CD4-positive, alpha-beta memory T cell (primary cell): Measurements from ENCODE around the gene SLFN12. TPM values are rescaled to one million over a fixed set of nuclear protein-coding genes. Genes with fewer than 3 reads are reported as not detected.

Experiments
- CTCF ChIA-PET: fragments of 350-600 bp; sonication (Branson Sonifier 250); formaldehyde crosslinking; loops from one replicate; lab custom pipeline; 2021; ENCODE audit warnings: inconsistent platforms; ENCODE audit not compliant: partially characterized antibody; lab: Charles Lee
- POLR2A ChIA-PET: fragments of 350-600 bp; sonication (Branson Sonifier 250); formaldehyde crosslinking; loops from one replicate; lab custom pipeline; 2021; ENCODE audit not compliant: partially characterized antibody; lab: Charles Lee
- DNase-seq, 5 donors: peaks; one replicate each; pipeline versions ENCODE4 v3.0.0 to v3.0.0-alpha.2; 2020 to 2022; ENCODE audit warnings: mixed read lengths in 1 of 5
- H3K27ac ChIP-seq: one replicate; pipeline ENCODE4 v1.7.0; 2013; ENCODE audit warnings: low read depth, low read length
- H3K27me3 ChIP-seq: 2 replicates; pipeline ENCODE4 v1.7.0; 2013; ENCODE audit warnings: mild to moderate bottlenecking, low read length, moderate library complexity; ENCODE audit not compliant: insufficient read depth
- H3K36me3 ChIP-seq: 2 replicates; pipeline ENCODE4 v1.7.0; 2013; ENCODE audit warnings: mild to moderate bottlenecking, low read length, moderate library complexity; ENCODE audit not compliant: insufficient read depth
- H3K4me1 ChIP-seq: 2 replicates; pipeline ENCODE4 v1.7.0; 2013; ENCODE audit warnings: mild to moderate bottlenecking, low read length, moderate library complexity; ENCODE audit not compliant: insufficient read depth
- H3K4me3 ChIP-seq, 2 donors: one replicate each; pipeline ENCODE4 v1.7.0; 2013; ENCODE audit warnings: low read length in 2 of 2, mild to moderate bottlenecking in 1 of 2
- H3K9me3 ChIP-seq, 2 donors: one replicate each; pipeline ENCODE4 v1.7.0; 2013; ENCODE audit warnings: low read length in 2 of 2, control low read depth in 1 of 2; ENCODE audit not compliant: control insufficient read depth in 1 of 2
- H3K27ac Mint-ChIP-seq, 7 donors: one replicate each; pipeline ENCODE4 v1.8.0; 2020 to 2021; ENCODE audit warnings: mixed read lengths in 7 of 7, mild to moderate bottlenecking in 6 of 7, inconsistent platforms in 3 of 7, moderate library complexity in 3 of 7
- H3K27me3 Mint-ChIP-seq, 2 donors: one replicate each; pipeline ENCODE4 v1.8.0; 2020 to 2021; ENCODE audit warnings: mixed read lengths in 2 of 2
- H3K36me3 Mint-ChIP-seq, 2 donors: one replicate each; pipeline ENCODE4 v1.8.0; 2020 to 2021; ENCODE audit warnings: mixed read lengths in 2 of 2, inconsistent platforms in 1 of 2, mild to moderate bottlenecking in 1 of 2
- H3K4me1 Mint-ChIP-seq, 4 donors: one replicate each; pipeline ENCODE4 v1.8.0; 2020 to 2021; ENCODE audit warnings: mixed read lengths in 4 of 4, mild to moderate bottlenecking in 1 of 4
- H3K4me3 Mint-ChIP-seq, 8 donors: one replicate each; pipeline ENCODE4 v1.8.0; 2020 to 2021; ENCODE audit warnings: mixed read lengths in 8 of 8, mild to moderate bottlenecking in 7 of 8, moderate library complexity in 6 of 8, inconsistent platforms in 3 of 8
- H3K9me3 Mint-ChIP-seq, 8 donors: one replicate each; pipeline ENCODE4 v1.8.0; 2020 to 2021; ENCODE audit warnings: mixed read lengths in 8 of 8, mild to moderate bottlenecking in 5 of 8, inconsistent platforms in 3 of 8, moderate library complexity in 1 of 8
- intact Hi-C: fragments of 100-400 bp; cut with micrococcal nuclease; formaldehyde crosslinking; loops from one replicate; pipeline ENCODE4 v1.15.1; 2023
- polyA plus RNA-seq, 2 donors: library from polyadenylated mRNA; unstranded; fragments of 300-500 nt; fragmentation: Illumina TruSeq; gene quantifications; one replicate each; pipeline ENCODE4 v1.2.3, GENCODE V29; 2021
- total RNA-seq, 2 experiments: library from RNA; stranded (reverse); gene quantifications; one replicate each; pipeline ENCODE4 v1.2.3, GENCODE V29; 2021

SLFN12 gene
- total and polyA plus RNA-seq, 4 experiments from 2014 or later: 0.75 to 8.9 (median 4.2) TPM

DNA sequence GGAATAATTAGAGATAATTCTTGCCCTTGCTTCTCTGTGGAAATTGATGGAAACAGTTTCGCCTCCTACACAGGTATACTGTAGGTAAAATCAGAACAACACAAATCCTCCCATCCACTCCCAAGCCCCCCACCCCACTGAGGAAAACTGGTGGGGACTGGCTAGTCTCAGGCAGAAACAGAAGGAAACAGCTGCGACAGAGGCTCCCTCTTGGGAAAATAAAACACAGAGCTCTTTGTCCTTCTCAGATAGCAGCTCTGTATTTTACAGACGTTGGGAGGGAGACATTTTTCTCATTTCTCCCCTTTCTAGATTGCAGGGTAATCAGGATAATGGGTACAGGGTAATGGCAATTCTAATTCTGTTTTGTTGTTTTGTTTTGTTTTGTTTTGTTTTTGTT lies 15.2 kb upstream of the SLFN12 start:
- no peak overlapping the region for H3K27ac ChIP-seq
- peaks cover 6 to 18% (median 11%) of the 10 kb centered on the region in 4 donors for H3K4me1 Mint-ChIP-seq
- H3K36me3 ChIP-seq: no peaks in the 10 kb centered on the region
- CTCF ChIA-PET: interaction anchor here (1.0 to 2.4 kb wide), 6 partner anchors 14 to 88 kb away, joined by 3 to 10 read pairs (median 7); partner anchors contain the start of gene SLFN12
- H3K27me3 Mint-ChIP-seq: no peaks in the 10 kb centered on the region
- no peak for DNase-seq
- H3K4me1 ChIP-seq: peaks cover 8% of the 10 kb centered on the region
- no peaks in the 10 kb centered on the region for H3K9me3 Mint-ChIP-seq
- no peaks in the 10 kb centered on the region for H3K9me3 ChIP-seq
- POLR2A ChIA-PET: interaction anchor here (0.9 to 3.2 kb wide), 21 partner anchors 10 to 235 kb away, joined by 3 to 46 read pairs (median 6); partner anchors contain the start of genes SLFN11, SLFN12, SLFN12L and SLFN5
- intact Hi-C loops: loop anchor here (5.0 kb wide), 2 partner anchors 40 to 85 kb away; no protein-coding TSS in a partner anchor
- peak overlapping the region; percentile 67 to 92 (median 86) for H3K4me3 Mint-ChIP-seq
- H3K27me3 ChIP-seq: no peaks in the 10 kb centered on the region
- H3K36me3 Mint-ChIP-seq: peaks cover 9 to 21% of the 10 kb centered on the region in 2 donors
- H3K27ac Mint-ChIP-seq: peak overlapping the region; percentile 39 to 95 (median 75)
- peak overlapping the region in 1 of 2 donors; percentile 15 for H3K4me3 ChIP-seq

DNA sequence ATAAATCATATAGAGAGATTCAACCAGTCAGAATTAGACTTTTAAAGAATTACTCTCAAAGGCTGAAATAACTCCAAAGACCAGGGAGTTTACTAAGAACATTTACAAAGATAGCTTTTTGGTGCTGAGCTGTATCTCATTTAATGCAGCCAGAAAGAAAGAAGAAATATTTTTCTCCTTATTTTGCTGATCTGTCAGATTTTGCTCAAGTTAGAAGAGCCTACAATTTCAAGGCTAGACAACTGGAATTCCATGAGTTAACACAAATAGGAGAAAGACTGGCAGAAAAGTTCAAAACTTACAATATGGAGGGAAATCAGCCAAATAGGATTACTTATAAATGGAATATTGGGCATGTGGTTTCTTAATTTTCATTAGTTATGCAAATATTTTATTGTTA lies 6.1 kb upstream of the SLFN12 start:
- H3K27ac Mint-ChIP-seq: no peak overlapping the region
- no peak overlapping the region for H3K27ac ChIP-seq
- intact Hi-C loops: no loop called here
- no peaks in the 10 kb centered on the region for H3K9me3 Mint-ChIP-seq
- no peaks in the 10 kb centered on the region for H3K36me3 ChIP-seq
- no peaks in the 10 kb centered on the region for H3K27me3 Mint-ChIP-seq
- H3K4me1 ChIP-seq: peaks cover 5% of the 10 kb centered on the region
- ChIA-PET CTCF (interaction anchor here (1.0 kb wide), 1 partner anchor 16 kb away, joined by 3 read pairs; no protein-coding TSS in a partner anchor), POLR2A (interaction anchor here (0.6 kb wide), 1 partner anchor 549 kb away, joined by 5 read pairs; no protein-coding TSS in a partner anchor)
- DNase-seq: no peak
- peaks cover 12% of the 10 kb centered on the region in 2 donors for H3K36me3 Mint-ChIP-seq
- H3K27me3 ChIP-seq: no peaks in the 10 kb centered on the region
- no peak overlapping the region for H3K4me3 ChIP-seq
- peaks cover 3 to 8% (median 6%) of the 10 kb centered on the region in 4 donors for H3K4me1 Mint-ChIP-seq
- H3K4me3 Mint-ChIP-seq: no peak overlapping the region
- no peaks in the 10 kb centered on the region for H3K9me3 ChIP-seq

DNA sequence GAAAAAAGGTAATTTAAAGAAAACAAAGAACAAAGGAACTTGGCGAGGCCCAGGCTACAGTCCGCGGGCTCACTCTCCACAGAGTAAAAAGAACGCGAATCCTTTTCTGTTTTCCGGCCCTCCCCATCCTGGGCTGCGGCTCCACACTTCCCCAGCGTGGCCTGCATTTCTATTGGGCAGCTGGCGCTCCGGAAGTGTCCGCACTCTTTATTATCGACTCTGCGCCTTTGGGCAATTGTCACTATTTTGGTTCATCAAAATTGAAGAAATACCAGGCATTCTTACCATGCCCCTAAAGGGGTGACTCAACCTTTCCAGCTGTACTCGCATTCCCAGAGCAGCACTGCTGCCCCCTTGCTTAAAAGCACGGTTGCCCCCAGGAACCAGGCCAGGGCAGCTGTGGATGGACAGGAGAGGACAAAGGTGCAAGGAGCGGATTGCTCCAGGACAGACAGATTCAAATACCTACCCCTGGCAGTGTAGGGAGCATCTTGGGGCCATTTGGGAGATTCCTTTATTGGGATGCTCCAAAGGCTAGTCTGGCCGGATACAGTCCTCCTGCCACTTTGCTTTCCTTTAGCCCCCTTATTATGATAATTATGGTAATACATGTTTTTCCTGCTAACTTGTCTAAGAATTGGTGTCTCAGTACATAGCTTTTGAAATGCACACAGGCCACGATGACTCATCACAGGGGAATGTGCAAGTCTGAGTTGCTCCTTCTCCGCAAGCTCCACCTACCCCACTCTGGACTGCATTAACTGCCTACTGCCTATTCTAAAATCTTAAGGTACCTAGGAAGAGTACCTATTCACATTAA lies 985 bp upstream of the SLFN12 start:
- H3K4me3 Mint-ChIP-seq: peak overlapping the region; percentile 93 to 100 (median 97)

DNA sequence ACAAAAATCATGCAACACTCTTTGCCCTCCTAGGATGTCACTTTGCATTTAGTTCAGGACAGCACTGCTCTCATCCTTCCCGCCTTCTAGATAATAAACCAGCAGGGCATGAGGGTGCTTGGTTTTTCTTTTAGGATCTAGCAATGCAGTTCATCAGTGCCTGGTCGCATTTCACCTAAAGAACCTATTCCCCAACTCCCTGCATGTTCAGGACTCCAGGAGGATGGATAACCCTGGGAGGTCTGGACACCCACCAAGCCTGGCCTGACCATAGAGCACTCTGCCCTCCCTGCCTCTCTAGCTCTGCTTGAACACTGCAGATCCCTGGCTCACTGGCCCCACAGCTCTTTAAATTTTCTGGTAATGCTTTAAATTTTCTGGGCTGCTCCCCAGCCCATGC lies 2.6 kb downstream of the SLFN12 start:
- no peaks in the 10 kb centered on the region for H3K9me3 ChIP-seq
- H3K4me3 Mint-ChIP-seq: no peak overlapping the region
- POLR2A ChIA-PET: interaction anchor here (0.7 to 2.0 kb wide), 3 partner anchors 9 to 256 kb away, joined by 3 to 7 read pairs (median 3); partner anchors contain the start of gene SLFN13

More for the DNA sequence above, 985 bp upstream of the SLFN12 start:
- Mint-ChIP-seq H3K9me3 (peaks cover 0 to 2% (median 0%) of the 10 kb centered on the region in 8 donors), H3K27ac (peak overlapping the region; percentile 70 to 97 (median 91)), H3K27me3 (no peaks in the 10 kb centered on the region), H3K36me3 (peaks cover 0 to 8% of the 10 kb centered on the region in 2 donors), H3K4me1 (peaks cover 27 to 60% (median 42%) of the 10 kb centered on the region in 4 donors)
- peak; percentile 24 to 81 (median 30) for DNase-seq
- Histone ChIP-seq H3K27me3 (no peaks in the 10 kb centered on the region), H3K27ac (peak overlapping the region; percentile 61), H3K9me3 (no peaks in the 10 kb centered on the region), H3K4me1 (peaks cover 39% of the 10 kb centered on the region), H3K36me3 (no peaks in the 10 kb centered on the region), H3K4me3 (peak overlapping the region; percentile 79 to 83)
- intact Hi-C loops: loop anchor here (2.0 kb wide), 4 partner anchors 54 to 120 kb away; partner anchors contain the start of gene SLFN11
- ChIA-PET POLR2A (interaction anchor here (0.6 to 2.6 kb wide), 17 partner anchors 15 to 273 kb away, joined by 3 to 39 read pairs (median 5); partner anchors contain the start of genes PEX12, SLFN11, SLFN12L and SLFN13), CTCF (interaction anchor here (0.6 to 2.2 kb wide), 6 partner anchors 15 to 171 kb away, joined by 3 to 10 read pairs (median 6); partner anchors contain the start of gene SLFN13)

DNA sequence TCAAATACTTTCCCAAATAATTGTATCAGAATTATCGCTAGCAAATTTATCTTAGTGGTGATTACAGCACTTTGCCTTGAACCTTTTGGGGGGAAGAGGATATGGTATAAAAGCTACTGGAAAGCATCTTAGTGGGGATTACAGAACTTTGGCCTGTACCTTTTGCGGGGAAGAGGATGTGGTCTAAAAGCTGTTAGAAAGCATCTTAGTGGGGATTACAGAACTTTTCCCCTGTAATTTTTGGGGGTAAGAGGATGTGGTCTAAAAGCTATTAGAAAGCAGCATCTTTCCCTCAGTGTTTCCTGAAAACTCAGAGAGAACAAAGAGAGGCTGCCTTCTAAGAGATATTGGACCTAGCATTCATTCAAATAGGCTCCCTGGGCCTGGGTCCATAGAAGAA lies 4.1 kb downstream of the SLFN12 start:
- Mint-ChIP-seq H3K4me1 (peaks cover 28 to 58% (median 41%) of the 10 kb centered on the region in 4 donors), H3K27ac (peak overlapping the region in 5 of 7 donors; percentile 16 to 77 (median 67)), H3K9me3 (peaks cover 0 to 2% (median 0%) of the 10 kb centered on the region in 8 donors), H3K27me3 (no peaks in the 10 kb centered on the region), H3K36me3 (peaks cover 0 to 5% of the 10 kb centered on the region in 2 donors), H3K4me3 (peak overlapping the region in 2 of 8 donors; percentile 5 to 36)
- Histone ChIP-seq H3K27ac (no peak overlapping the region), H3K4me1 (peaks cover 37% of the 10 kb centered on the region), H3K27me3 (no peaks in the 10 kb centered on the region), H3K9me3 (no peaks in the 10 kb centered on the region), H3K36me3 (no peaks in the 10 kb centered on the region), H3K4me3 (no peak overlapping the region)
- ChIA-PET POLR2A (interaction anchor here (1.0 to 2.0 kb wide), 7 partner anchors 20 to 115 kb away, joined by 3 to 7 read pairs (median 4); partner anchors contain the start of genes SLFN11 and SLFN13), CTCF (interaction anchor here (1.6 to 1.9 kb wide), 2 partner anchors 60 to 115 kb away, joined by 4 to 6 read pairs; no protein-coding TSS in a partner anchor)
- intact Hi-C loops: no loop called here
- DNase-seq: no peak

More for the DNA sequence above, 2.6 kb downstream of the SLFN12 start:
- H3K27me3 Mint-ChIP-seq: no peaks in the 10 kb centered on the region
- Histone ChIP-seq H3K36me3 (no peaks in the 10 kb centered on the region), H3K27ac (no peak overlapping the region), H3K4me1 (peaks cover 44% of the 10 kb centered on the region), H3K4me3 (no peak overlapping the region), H3K27me3 (no peaks in the 10 kb centered on the region)
- peaks cover 0 to 2% (median 0%) of the 10 kb centered on the region in 8 donors for H3K9me3 Mint-ChIP-seq
- peak overlapping the region in 1 of 7 donors; percentile 29 for H3K27ac Mint-ChIP-seq
- CTCF ChIA-PET: interaction anchor here (0.9 to 1.9 kb wide), 2 partner anchors 18 to 117 kb away, joined by 3 to 6 read pairs; no protein-coding TSS in a partner anchor
- no peak for DNase-seq
- H3K36me3 Mint-ChIP-seq: peaks cover 0 to 8% of the 10 kb centered on the region in 2 donors
- intact Hi-C loops: no loop called here
- H3K4me1 Mint-ChIP-seq: peaks cover 33 to 68% (median 48%) of the 10 kb centered on the region in 4 donors

DNA sequence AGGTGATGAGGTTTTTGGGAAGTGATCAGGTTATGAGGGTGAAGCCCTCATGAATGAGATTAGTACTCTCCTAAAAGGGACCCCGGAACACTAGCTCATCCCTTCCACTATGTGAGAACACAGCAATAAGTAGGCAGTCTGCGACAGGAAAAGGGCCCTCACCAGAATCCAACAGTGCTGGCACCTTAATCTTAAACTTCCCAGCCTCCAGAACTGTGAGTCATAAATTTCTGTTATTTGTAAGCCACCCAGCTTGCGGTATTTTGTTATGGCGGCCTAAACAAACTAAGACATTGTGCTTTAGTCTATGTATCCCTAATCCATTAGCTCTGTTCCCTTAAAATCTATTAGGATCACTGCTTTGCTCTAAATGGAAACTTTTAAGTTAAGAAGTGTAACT lies 8.5 kb downstream of the SLFN12 start:
- peaks cover 19% of the 10 kb centered on the region in 2 donors for H3K36me3 Mint-ChIP-seq
- ChIA-PET CTCF (no interaction called here), POLR2A (no interaction called here)
- no peak overlapping the region for H3K4me3 Mint-ChIP-seq
- Histone ChIP-seq H3K36me3 (no peaks in the 10 kb centered on the region), H3K27me3 (no peaks in the 10 kb centered on the region), H3K4me1 (peaks cover 10% of the 10 kb centered on the region), H3K9me3 (no peaks in the 10 kb centered on the region), H3K27ac (no peak overlapping the region), H3K4me3 (no peak overlapping the region)
- H3K27ac Mint-ChIP-seq: peak overlapping the region in 2 of 7 donors; percentile 27 to 59
- no peaks in the 10 kb centered on the region for H3K9me3 Mint-ChIP-seq
- no peaks in the 10 kb centered on the region for H3K27me3 Mint-ChIP-seq
- intact Hi-C loops: no loop called here
- peaks cover 10 to 14% (median 12%) of the 10 kb centered on the region in 4 donors for H3K4me1 Mint-ChIP-seq
- DNase-seq: no peak
